HG02981 (cell line): ENCODE results near the gene KAT6B.
"Not testable (repeated sequence)": the region's sequence is repeated elsewhere in the genome, so short reads cannot be mapped to it uniquely, and the experiment has no call there.

ENCODE experiments used
- ATAC-seq: cut with Tn5 transposase; IDR thresholded peaks from one replicate; pipeline ENCODE4 v1.9.1; 2021; ENCODE audit warnings: mild to moderate bottlenecking, moderate library complexity; ENCODE audit not compliant: unreplicated experiment

KAT6B gene

DNA sequence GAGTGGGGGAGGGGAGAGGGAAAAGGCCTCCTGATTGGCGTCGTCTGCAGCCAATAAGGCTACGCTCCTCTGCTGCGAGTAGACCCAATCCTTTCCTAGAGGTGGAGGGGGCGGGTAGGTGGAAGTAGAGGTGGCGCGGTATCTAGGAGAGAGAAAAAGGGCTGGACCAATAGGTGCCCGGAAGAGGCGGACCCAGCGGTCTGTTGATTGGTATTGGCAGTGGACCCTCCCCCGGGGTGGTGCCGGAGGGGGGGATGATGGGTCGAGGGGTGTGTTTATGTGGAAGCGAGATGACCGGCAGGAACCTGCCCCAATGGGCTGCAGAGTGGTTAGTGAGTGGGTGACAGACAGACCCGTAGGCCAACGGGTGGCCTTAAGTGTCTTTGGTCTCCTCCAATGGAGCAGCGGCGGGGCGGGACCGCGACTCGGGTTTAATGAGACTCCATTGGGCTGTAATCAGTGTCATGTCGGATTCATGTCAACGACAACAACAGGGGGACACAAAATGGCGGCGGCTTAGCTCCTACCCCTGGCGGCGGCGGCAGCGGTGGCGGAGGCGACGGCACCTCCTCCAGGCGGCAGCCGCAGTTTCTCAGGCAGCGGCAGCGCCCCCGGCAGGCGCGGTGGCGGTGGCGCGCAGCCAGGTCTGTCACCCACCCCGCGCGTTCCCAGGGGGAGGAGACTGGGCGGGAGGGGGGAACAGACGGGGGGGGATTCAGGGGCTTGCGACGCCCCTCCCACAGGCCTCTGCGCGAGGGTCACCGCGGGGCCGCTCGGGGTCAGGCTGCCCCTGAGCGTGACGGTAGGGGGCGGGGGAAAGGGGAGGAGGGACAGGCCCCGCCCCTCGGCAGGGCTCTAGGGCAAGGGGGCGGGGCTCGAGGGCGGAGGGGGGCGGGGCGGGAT, at the start of gene KAT6B:
KAT6B (plus strand) TSS at position 459 of the 903 bp plus-strand sequence. CDS start 16,258 bp downstream, outside the sequence.
- ATAC-seq, result peak; percentile 85

DNA sequence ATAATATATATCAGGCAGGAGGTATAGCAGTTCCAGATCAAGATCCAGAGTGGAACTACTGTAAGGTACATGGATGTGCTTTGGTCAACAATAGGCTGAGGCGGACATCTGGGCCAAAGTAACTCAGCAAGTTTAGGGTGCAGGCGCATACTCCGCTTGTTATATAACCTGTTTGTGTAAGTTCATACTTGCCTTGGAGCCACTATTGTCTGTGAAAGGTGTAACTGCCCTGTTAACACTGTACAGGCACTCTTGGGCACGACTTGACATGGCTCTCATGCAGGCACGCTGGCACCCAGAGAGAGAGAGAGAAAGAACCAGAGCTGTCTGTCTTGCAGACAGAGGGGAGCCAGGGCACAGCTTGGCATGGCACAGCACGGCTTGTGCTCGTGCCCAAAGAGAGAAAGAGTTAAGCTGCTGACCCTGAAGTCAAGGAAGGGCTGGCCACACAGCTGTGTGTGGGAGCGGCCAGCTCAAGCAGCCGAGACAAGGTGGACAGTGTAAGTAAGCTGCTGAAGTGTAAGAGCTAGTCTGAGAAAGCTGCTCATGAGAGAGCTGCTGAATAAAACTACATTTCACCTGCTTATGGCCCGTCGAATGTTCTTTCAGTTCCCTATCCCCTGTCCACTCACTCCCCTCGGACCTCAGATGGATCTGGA, 47.8 kb upstream of the KAT6B start:
- no peak for ATAC-seq

DNA sequence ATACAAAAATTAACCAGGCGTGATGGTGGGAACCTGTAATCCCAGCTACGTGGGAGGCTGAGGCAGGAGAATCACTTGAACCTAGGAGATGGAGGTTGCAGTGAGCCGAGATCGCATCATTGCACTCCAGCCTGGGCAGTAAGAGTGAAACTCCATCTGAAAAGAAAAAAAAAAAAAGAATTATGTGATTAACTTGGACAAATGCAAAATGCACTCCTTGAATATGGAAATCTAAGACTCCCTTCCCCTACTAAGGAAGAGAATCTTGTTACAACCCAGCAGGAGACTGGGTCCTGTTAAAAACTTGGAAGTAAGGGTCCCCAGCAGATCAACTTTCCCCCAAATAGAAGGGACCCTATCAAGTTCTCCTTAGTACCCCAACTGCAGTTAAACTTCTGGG, 44.5 kb upstream of the KAT6B start:
- ATAC-seq, result not testable (repeated sequence)

DNA sequence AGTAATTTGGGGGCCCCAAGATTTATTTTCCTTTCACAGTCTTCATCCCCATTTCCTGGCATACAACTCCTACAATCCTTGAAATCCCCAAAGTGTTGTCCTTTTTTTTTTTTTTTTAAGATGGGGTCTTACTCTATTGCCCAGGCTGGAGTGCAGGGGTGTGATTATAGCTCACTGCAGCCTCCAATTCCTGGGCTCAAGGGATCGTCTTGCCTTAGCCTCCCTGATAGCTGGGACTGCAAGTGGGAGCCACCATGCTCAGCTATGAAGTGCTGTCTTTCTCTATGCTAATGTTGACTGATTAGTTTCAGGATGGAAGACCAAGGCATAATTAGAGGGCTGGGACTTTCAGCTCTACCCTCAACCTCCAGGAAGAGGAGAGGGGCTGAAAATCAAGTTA, 41.9 kb upstream of the KAT6B start:
- ATAC-seq, result no peak

DNA sequence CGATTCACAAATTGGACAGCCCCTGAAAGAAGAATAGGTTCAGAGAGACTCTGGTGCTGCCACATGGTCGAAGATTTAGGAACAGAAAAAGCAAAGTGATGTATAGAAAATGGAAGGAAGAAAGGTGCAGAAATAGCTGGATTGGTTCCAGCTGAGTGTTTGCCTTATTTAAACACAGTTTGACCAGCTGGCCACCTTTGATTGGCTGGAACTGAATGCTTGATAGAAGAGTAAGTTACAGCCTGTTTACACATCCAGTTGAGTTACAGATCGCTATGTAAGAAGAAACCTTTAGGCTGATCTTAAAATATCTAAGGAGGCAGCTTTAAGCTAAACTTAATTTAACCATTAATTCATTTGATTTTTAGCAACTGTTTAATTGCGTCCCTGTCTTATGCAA, 40.3 kb upstream of the KAT6B start:
- ATAC-seq, result no peak

DNA sequence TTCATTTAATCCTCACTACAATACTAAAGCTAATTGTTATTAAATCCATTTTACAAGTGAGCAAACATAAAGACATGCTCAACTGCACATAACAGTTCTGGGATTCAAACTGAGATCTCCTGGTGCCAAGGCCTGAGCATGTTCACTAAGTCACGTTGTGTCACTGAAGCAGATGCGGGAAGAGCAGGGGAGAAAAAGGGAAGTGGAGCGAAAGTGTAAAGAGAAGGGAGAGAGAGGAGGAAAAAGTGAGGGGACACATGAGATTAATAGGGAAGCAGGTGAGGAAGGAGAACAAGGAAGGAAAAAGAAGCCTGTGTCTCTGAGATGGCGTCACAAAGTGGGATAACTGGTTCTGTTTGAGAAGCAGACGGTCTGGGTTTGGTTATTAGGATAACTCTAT, 38.9 kb upstream of the KAT6B start:
- ATAC-seq, result no peak

DNA sequence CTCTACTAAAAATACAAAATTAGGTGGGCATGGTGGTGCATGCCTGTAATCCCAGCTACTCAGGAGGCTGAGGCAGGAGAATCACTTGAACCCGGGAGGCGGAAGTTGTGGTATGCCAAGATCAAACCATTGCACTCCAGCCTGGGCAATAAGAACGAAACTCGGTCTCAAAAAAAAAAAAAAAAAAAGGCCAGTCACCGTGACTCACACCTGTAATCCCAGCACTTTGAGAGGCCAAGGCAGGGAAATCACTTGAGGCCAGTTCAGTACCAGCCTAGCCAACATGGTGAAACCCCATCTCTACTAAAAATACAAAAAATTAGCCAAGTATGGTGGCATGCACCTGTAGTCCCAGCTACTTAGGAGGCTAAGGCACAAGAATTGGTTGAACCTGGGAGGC, 34.4 kb upstream of the KAT6B start:
- ATAC-seq, result not testable (repeated sequence)

DNA sequence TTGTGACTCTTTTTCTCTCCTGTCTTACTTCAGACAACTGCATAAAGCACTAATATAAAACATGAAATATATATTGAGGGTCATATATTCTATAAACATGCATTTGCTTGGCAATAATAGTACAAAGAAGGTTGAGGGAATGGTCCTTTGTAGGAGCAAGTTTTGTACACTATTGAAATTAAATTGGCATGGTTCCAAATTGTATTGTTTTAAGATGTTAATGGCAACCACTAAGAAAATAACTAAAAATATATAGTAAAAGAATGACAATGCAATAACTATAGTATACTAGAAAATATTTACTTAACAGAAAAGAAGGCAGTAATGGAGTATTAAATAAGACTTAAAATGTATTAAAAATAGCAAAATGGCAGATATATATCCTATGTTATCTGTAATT, 33.7 kb upstream of the KAT6B start:
- ATAC-seq, result no peak

DNA sequence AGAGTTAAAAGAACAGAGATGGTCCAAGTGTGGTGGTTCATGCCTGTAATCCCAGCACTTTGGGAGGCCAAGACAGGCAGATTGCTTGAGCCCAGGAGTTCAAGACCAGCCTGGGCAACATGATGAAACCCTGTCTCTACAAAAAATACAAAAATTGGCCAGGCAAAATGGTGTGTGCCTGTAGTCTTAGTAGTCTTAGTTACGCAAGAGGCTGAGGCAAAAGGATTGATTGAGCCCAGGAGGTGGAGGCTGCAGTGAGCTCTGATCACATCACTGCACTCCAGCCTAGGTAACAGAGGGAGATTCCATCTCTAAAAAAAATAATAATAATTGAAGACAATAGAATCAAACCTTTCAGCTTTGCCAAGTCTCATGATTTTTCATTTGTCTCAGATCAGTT, 33.2 kb upstream of the KAT6B start:
- not testable (repeated sequence) for ATAC-seq

DNA sequence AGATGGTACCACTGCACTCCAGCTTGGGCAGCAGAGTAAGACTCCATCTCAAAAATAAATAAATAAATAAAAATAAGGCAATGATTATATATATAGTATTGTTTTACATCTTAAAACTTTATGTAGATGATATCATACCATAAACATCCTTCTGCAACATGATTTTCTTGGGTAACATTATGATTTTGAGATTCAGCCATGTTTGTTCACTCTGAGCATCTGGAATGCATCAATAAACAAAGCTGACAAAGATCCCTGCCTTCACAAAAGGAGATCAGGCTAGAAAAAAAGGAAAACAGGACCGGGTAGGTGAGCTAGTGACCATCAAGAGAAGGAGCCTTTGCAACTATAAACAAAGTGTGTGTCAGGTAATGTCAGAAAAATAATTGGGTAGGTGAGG, 31.9 kb upstream of the KAT6B start:
- ATAC-seq, result no peak

DNA sequence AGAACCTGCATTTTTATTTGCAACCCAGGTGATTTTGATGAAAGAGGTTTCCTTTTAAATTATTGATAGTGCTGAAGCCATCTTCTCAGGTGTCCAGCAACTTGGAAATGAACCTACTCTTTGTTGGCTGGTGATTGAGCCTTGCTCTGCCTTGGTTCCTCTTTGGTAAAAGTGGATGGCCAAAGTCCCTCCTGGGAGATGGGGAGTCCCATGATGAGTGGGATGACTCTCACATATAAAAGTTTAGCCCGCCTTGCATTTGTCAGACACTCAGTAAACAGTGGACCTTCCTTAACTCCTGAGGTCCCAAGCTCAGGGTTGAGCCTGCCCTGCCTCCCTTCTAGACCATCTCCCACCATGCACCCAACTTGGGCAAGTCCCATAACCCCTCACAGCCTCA, 28.9 kb upstream of the KAT6B start:
- ATAC-seq, result no peak

DNA sequence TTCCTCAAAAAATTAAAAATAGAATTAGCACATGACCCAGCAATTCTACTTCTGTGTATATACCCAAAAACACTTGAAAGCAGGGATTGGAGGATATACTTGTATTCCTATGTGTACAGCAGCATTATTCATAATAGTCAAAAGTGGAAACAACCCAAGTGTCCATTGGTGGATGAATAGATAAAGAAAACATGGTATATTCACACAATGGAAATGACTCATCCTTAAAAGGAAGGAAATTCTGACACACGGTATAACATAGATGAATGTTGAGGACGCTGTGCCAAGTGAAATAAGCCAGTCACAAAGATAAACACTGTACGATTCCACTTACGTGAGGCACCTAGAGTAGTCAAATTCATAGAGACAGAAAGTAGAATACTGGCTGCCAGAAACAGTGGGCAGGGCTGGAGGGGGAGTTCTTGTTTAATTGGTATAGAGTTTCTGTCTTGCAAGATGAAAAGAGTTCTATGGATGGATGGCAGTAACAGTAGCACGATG, 26.6 kb upstream of the KAT6B start:
- no peak for ATAC-seq

DNA sequence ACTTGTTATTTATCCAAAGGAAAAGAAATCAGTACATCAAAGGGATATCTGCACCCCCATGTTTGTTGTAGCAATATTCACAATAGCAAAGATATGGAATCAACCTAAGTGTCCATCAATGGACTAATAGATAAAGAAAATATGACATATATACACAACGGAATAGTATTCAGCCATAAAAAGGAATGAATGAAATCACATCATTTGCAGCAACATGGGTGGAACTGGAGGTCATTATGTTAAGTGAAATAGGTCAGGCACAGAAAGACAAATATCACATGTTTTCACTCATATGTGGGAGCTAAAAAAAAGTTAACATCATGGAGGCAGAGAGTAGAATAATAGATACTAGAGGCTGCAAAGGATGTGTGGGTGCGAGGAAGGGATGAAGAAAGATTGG, 25.0 kb upstream of the KAT6B start:
- ATAC-seq, result no peak

DNA sequence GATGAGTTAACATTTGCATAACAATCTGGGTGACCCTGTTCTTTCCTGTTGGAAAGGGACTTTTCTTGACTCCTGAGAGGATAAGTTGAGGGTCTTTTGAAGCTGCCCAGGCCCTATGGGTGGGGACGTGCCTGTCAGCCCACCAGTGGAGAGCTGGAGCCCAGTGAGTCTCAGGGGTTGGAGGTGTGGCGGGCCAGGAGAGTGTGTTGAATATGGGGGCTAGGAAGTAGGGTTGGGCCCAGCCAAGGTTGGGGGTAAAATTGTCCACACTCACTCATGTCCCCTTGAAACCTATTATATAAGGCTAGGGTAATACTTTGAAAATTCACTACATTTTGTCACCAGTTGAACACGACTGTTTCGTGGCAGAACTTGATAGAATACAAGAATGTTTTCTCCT, 17.9 kb upstream of the KAT6B start:
- no peak for ATAC-seq

DNA sequence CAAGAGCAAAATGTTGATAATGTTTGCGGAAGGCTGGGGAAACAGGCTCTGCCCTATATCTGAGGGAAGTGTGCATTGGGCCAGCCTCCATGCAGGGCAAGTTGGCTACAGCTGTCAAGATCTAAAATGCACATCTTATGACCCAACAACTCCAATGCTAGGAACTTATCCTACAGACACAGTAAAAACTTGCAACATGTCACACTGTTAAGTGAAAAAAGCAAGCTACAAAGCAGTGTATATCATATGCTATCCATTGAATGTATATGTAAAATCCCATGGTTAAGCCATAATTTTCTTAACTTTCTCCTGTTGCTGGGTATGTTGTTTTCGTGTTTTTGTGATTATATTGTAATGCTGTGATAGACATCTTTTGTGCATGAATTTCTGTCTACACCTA, 16.3 kb upstream of the KAT6B start:
- no peak for ATAC-seq

DNA sequence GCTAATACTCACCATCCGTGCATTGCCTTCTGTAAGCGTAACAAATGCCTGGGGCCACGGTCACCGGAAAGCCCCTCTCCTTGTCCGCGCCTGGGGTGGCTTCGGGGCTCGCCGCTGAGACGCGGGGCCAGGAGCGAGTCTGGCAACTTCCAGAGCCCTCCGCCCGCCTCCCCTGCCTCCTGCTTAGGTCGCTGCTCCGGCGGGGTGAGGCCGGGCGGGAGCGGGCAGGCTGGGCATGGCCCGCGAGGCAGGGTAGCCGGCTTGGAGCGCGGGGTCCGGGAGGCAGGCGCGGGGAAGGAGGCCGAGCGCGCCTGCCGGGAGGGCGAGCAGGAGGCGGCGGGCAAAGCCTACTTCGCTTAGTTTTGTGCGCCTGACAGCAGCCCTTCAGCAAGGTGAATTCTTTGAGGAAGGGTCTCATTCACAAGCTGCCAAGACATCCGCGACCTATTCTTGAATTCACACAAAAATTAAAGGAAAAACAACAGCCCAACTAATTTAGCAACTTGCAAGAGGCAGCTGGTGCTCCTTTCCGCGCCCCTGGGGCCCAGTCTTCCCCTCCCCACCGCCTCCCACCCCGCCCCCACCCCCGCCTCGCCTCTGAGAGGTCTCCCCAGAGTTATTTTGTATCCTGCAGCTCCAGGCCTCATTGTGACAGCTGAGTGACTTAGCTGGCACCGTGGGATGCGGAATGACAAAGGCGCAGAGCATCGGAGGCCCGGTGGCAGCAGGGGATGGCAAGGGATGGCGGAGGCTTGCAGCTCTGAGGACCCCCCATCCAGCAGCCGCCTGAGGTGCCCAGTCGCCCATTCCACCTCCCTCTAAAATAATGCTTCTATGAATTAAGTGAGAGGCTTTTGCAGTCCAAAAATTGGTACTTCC, 12.8 kb upstream of the KAT6B start:
- no peak for ATAC-seq

DNA sequence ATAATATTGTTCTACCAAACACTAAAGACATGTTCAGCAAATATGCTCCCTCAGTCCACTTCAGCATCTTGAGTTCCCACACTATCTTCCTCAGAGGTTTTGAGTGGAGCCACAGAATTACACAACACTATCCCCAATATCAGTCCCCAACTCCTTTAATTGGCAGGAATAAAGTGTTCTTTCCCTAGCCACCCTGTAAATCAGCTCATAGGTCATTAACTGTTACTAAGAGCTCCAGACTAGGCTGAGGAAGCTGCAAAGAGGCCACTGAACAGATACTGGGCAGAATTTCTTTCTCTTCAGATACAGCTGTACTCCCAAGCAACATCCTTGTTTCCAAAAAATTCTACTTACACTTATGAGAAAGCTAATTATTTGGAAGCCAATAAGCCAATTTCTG, 11.6 kb upstream of the KAT6B start:
- ATAC-seq, result no peak

DNA sequence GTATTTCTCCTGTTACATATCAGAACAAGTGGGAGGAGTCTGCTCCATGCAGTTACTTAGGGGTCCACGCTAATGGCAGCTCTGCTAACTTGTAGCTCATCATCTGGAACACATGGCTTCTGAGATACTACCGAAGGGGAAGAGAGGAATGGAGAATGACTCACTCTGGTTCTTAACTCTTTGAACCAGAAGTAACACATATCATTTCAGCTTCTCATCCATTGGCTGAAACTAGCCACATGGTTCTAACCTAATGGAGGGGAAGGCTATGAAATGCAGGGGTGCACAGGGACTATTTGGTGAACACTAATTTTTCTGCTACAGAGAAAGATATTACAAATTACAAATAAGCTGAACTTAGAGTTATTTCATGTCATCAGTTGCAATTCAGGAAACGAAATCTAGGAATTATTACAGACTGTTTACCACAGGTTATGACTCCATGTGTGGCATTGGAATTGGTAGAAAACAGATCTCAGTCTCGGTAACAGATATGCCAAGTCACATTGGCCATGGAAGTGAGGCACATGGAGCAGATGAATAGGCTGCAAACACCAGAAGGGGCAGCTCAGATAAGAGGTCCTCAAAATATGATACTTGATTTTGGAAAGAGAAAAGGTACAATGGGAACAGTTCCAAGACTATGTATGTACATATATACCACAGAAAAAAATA, 9.4 kb upstream of the KAT6B start:
- ATAC-seq, result no peak

DNA sequence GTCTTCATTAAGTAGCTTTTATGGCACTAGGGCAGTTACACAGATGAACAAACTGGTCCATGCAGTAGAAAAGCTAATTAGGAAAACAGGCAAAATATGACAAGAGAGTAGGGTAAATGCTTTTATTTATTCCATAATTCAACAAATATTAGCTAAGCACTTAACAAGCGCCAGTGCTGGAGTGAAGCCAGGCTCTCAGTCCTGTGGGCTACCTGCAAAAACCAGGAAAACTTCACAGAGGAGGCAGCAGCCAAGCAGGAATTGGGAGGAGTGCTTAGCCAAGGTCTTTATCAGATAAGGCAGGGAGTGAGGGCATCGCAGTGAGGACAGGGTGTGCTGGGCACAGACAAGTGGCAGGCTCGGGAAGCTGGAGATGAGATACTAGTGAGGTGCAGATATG, 4.9 kb upstream of the KAT6B start:
- ATAC-seq, result no peak

DNA sequence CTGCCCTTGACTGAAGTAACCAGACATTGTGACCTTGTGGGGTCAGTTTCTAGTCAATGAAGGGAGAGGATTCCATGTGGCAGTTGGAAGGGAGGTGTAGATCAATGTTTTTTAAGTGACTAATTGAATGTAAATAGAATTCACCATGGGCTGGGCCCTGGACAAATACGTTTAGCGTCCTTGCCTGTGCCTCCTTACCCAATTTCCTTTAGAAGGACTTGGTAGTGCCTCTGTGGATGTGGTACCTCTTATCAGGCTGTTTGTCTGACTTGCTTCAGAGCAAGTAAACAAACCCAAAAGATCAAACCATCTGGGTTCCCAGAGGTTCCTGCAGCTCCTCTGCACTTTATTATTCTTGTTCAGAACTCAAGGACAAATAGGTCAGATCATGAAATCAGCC, 4.3 kb upstream of the KAT6B start:
- no peak for ATAC-seq
